Activated B cell treated with CpG ODN at 0.5 μM for 24 hours (primary cell): ENCODE results near the gene GNPAT. TPM values are rescaled to one million over a fixed set of nuclear protein-coding genes. Genes with fewer than 3 reads are reported as not detected.

Source experiments
- ATAC-seq: fragments of 200-7000 bp; cut with Tn5 transposase; one replicate; pipeline ENCODE4 v1.10.0; 2021; ENCODE audit warnings: low read depth, mild to moderate bottlenecking, moderate library complexity
- CTCF ChIA-PET: fragments of 350-600 bp; sonication (Branson Sonifier 250); formaldehyde crosslinking; loops from one replicate; lab custom pipeline; 2021; ENCODE audit warnings: antibody characterized with exemption; lab: Charles Lee
- POLR2A ChIA-PET: fragments of 350-600 bp; sonication (Branson Sonifier 250); formaldehyde crosslinking; loops from one replicate; lab custom pipeline; 2021; ENCODE audit warnings: antibody characterized with exemption; lab: Charles Lee
- DNase-seq: peaks from one replicate; pipeline ENCODE4 v3.0.0; 2022
- H3K27ac Mint-ChIP-seq: one replicate; pipeline ENCODE4 v1.8.0; 2020; ENCODE audit warnings: mixed read lengths
- H3K27me3 Mint-ChIP-seq: one replicate; pipeline ENCODE4 v1.8.0; 2021; ENCODE audit warnings: mixed read lengths
- H3K36me3 Mint-ChIP-seq: one replicate; pipeline ENCODE4 v1.8.0; 2021; ENCODE audit warnings: low read depth, mixed read lengths
- H3K4me1 Mint-ChIP-seq: one replicate; pipeline ENCODE4 v1.8.0; 2021; ENCODE audit warnings: mixed read lengths
- H3K4me3 Mint-ChIP-seq: one replicate; pipeline ENCODE4 v1.8.0; 2020; ENCODE audit warnings: mild to moderate bottlenecking, mixed read lengths
- H3K9me3 Mint-ChIP-seq: one replicate; pipeline ENCODE4 v1.8.0; 2020; ENCODE audit warnings: mixed read lengths
- intact Hi-C: fragments of 100-400 bp; cut with micrococcal nuclease; formaldehyde crosslinking; loops from one replicate; pipeline ENCODE4 v1.15.1; 2024
- total RNA-seq: library from RNA; stranded (reverse); gene quantifications from 2 replicates; pipeline ENCODE4 v1.2.3, GENCODE V29; 2022
- TF ChIP-seq, protein P1 (sequence below): fragments of 200-600 bp; IDR thresholded peaks from one replicate; pipeline ENCODE4 v1.8.0; 2022; ENCODE audit warnings: antibody characterized with exemption, mild to moderate bottlenecking

The GNPAT gene
- total RNA-seq, 1 donor from 2014 or later: 47.4 TPM

- Mint-ChIP-seq H3K4me1 (no peaks in the 10 kb centered on the region), H3K9me3 (no peaks in the 10 kb centered on the region), H3K36me3 (peaks cover 83% of the 10 kb centered on the region), H3K27me3 (no peaks in the 10 kb centered on the region), H3K4me3 (no peak overlapping the region), H3K27ac (no peak overlapping the region)
- TF ChIP-seq, protein P1, sequence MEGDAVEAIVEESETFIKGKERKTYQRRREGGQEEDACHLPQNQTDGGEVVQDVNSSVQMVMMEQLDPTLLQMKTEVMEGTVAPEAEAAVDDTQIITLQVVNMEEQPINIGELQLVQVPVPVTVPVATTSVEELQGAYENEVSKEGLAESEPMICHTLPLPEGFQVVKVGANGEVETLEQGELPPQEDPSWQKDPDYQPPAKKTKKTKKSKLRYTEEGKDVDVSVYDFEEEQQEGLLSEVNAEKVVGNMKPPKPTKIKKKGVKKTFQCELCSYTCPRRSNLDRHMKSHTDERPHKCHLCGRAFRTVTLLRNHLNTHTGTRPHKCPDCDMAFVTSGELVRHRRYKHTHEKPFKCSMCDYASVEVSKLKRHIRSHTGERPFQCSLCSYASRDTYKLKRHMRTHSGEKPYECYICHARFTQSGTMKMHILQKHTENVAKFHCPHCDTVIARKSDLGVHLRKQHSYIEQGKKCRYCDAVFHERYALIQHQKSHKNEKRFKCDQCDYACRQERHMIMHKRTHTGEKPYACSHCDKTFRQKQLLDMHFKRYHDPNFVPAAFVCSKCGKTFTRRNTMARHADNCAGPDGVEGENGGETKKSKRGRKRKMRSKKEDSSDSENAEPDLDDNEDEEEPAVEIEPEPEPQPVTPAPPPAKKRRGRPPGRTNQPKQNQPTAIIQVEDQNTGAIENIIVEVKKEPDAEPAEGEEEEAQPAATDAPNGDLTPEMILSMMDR: no peak
- CTCF ChIA-PET: no interaction called here
- no peak for ATAC-seq
- POLR2A ChIA-PET: interaction anchor here (0.6 kb wide), 1 partner anchor 62 kb away, joined by 4 read pairs; no protein-coding TSS in a partner anchor
- intact Hi-C loops: no loop called here
- DNase-seq: no peak
Measured at GRCh38 chr1:231272880-231273279, 31.9 kb downstream of the GNPAT start.

DNA sequence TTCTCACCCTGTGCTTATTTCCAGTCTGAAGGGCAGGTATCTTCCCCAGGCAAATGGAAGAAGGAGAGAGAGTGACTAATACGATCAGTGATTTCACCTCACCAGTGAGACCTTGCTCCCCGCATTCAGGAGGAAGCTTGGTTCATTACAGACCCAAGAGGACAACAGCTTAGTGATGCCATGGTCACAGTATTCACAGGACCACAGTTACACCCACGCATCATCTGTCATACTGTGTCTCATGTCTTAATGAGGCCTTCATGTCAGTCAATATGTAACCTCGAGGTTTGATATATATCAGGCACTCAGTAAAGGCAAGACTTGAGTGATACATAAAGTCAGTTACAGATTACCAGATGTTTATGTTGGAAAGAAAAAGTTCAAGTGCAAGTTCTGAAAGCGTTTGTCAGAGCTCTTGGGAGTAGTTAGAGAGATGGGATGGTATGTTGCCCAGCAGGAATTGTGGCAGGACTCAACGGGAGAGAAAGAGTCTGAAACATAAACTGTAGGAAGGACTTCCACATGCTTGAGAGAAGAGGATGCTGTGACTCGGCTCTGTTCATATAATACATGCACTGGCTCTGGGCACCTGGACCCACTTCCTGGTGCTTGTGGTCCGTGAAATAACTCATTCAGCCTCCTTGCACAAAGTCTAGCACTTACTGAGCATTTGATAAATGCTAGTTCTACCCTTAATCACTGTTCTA is 33.3 kb downstream of the GNPAT start:
- ChIA-PET POLR2A (no interaction called here), CTCF (no interaction called here)
- Mint-ChIP-seq H3K27me3 (no peaks in the 10 kb centered on the region), H3K9me3 (no peaks in the 10 kb centered on the region), H3K4me1 (no peaks in the 10 kb centered on the region), H3K36me3 (peaks cover 78% of the 10 kb centered on the region), H3K4me3 (no peak overlapping the region), H3K27ac (no peak overlapping the region)
- TF ChIP-seq, protein P1: no peak
- DNase-seq (no peak), ATAC-seq (no peak)
- intact Hi-C loops: no loop called here

GRCh38 chr1:231278100-231278790 is 37.2 kb downstream of the GNPAT start:
- no peak for ATAC-seq
- H3K36me3 Mint-ChIP-seq: peaks cover 46% of the 10 kb centered on the region
- H3K27ac Mint-ChIP-seq: no peak overlapping the region
- H3K4me1 Mint-ChIP-seq: no peaks in the 10 kb centered on the region
- no peaks in the 10 kb centered on the region for H3K27me3 Mint-ChIP-seq
- ChIA-PET CTCF (no interaction called here), POLR2A (no interaction called here)
- no peak overlapping the region for H3K4me3 Mint-ChIP-seq
- no peak for DNase-seq
- TF ChIP-seq, protein P1: no peak
- intact Hi-C loops: no loop called here
- no peaks in the 10 kb centered on the region for H3K9me3 Mint-ChIP-seq

- Mint-ChIP-seq H3K27ac (no peak overlapping the region), H3K9me3 (no peaks in the 10 kb centered on the region), H3K27me3 (no peaks in the 10 kb centered on the region), H3K4me3 (no peak overlapping the region), H3K4me1 (no peaks in the 10 kb centered on the region), H3K36me3 (peaks cover 42% of the 10 kb centered on the region)
- ATAC-seq: no peak
- CTCF ChIA-PET: no interaction called here
- DNase-seq: no peak
- POLR2A ChIA-PET: no interaction called here
- TF ChIP-seq, protein P1: no peak
- intact Hi-C loops: no loop called here
Measured at GRCh38 chr1:231279081-231279480, 38.1 kb downstream of the GNPAT start.

DNA sequence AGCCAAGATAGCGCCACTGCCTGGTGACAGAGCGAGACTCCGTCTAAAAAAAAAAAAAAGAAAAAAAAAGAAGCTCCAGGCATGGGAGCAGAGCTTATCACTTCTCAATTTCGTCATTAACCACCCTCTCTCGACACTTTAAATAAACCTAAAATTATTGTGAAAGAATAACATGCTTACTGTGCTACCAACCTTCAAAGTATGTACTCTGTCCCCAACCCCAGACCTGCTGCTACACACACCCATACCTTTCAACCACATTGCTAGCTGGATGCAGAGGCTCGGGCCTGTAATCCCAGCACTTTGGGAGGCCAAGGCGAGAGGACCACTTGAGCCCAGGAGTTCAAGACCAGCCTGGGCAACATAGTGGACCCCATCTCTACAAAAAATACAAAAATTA is 38.7 kb downstream of the GNPAT start:
- H3K27me3 Mint-ChIP-seq: no peaks in the 10 kb centered on the region
- H3K4me3 Mint-ChIP-seq: no peak overlapping the region
- H3K27ac Mint-ChIP-seq: no peak overlapping the region
- H3K36me3 Mint-ChIP-seq: peaks cover 36% of the 10 kb centered on the region
- no peaks in the 10 kb centered on the region for H3K9me3 Mint-ChIP-seq
- CTCF ChIA-PET: no interaction called here
- TF ChIP-seq, protein P1: no peak
- DNase-seq (no peak), ATAC-seq (no peak)
- intact Hi-C loops: no loop called here
- H3K4me1 Mint-ChIP-seq: no peaks in the 10 kb centered on the region
- POLR2A ChIA-PET: no interaction called here
